AG04450 (cell line): ENCODE results near the gene CDC25A. TPM values are rescaled to one million over a fixed set of nuclear protein-coding genes. Genes with fewer than 3 reads are reported as not detected.

Source experiments
- CTCF ChIA-PET: fragments of 300-600, 350-600 bp; formaldehyde crosslinking; extraction: SDS; loops from one replicate; lab custom pipeline; 2022; ENCODE audit warnings: antibody characterized with exemption, inconsistent platforms; lab: Charles Lee
- POLR2A ChIA-PET: fragments of 350-600 bp; formaldehyde crosslinking; extraction: SDS; loops from one replicate; lab custom pipeline; 2021; ENCODE audit warnings: antibody characterized with exemption, inconsistent platforms; lab: Yijun Ruan, JAX
- DNase-seq: peaks from one replicate; pipeline ENCODE4 v3.0.0-alpha.2; 2011; ENCODE audit warnings: low read depth, low spot score
- H3K27ac ChIP-seq: one replicate; pipeline ENCODE4 v1.5.1; 2012; ENCODE audit warnings: low read depth, low read length, control low read depth
- H3K27me3 ChIP-seq: one replicate; pipeline ENCODE4 v1.6.0; 2012; ENCODE audit warnings: low read length; ENCODE audit not compliant: control insufficient read depth, insufficient read depth
- H3K4me3 ChIP-seq: 2 replicates; pipeline ENCODE4 v1.5.1; 2011; ENCODE audit warnings: mild to moderate bottlenecking, low read depth, low read length, control low read depth
- H3K9me3 ChIP-seq: 2 replicates; pipeline ENCODE4 v1.5.1; 2012; ENCODE audit warnings: low read length; ENCODE audit not compliant: control insufficient read depth, insufficient read depth
- CTCF ChIP-seq: IDR thresholded peaks from 2 replicates; pipeline ENCODE4 v1.5.1; 2011; ENCODE audit warnings: low read depth, low read length, control low read depth, inconsistent platforms
- polyA plus RNA-seq: library from polyadenylated mRNA; depleted of rRNA; stranded (reverse); fragments of >200 nt; gene quantifications from 2 replicates; pipeline ENCODE4 v1.2.3, GENCODE V29; 2011

Gene CDC25A
- polyA plus RNA-seq, 1 experiment = 2.1 TPM

DNA sequence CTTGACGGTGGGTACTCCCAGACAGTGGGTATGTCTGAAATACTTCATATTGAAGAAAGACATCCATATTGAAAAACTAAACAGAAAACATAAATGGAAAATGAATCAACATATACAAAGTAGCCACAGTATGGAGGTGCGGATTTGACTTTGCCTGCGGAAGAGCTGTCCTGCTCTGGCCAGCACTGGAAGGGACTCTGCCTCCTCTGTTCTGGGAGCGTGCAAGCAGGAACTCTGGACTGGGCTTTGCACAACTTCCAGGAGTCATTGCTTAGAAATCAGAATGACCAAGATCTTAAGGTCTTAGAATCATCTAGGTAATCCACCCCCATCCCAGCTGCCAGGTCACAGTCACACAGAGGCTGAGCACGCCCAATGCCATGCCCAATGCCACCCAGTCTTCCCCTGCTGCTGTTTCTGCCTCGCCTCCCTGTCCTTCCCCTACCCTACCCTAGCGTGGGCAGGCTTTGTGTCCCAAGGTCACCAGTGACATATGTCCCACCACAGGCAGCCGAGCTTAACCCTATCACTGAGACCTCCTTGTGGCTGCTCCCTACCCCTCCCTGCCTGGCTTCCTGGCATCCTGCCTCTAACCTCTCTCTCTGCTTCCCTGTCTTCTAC lies 36.3 kb downstream of the CDC25A start:
- Histone ChIP-seq H3K4me3 (no peak overlapping the region), H3K9me3 (no peaks in the 10 kb centered on the region), H3K27ac (no peak overlapping the region), H3K27me3 (no peaks in the 10 kb centered on the region)
- no peak for TF ChIP-seq CTCF
- ChIA-PET CTCF (interaction anchor here (0.6 to 3.7 kb wide), 23 partner anchors 8 to 327 kb away, joined by 3 to 29 read pairs (median 3); no protein-coding TSS in a partner anchor), POLR2A (interaction anchor here (0.7 to 1.5 kb wide), 5 partner anchors 63 to 314 kb away, joined by 3 to 11 read pairs (median 7); no protein-coding TSS in a partner anchor)
- no peak for DNase-seq

- POLR2A ChIA-PET = interaction anchor here (0.7 to 1.5 kb wide), 5 partner anchors 62 to 313 kb away, joined by 3 to 11 read pairs (median 7); no protein-coding TSS in a partner anchor
- H3K27ac ChIP-seq = no peak overlapping the region
These were observed 37.0 kb downstream of the CDC25A start for GRCh38 chr3:48151058-48151806.

DNA sequence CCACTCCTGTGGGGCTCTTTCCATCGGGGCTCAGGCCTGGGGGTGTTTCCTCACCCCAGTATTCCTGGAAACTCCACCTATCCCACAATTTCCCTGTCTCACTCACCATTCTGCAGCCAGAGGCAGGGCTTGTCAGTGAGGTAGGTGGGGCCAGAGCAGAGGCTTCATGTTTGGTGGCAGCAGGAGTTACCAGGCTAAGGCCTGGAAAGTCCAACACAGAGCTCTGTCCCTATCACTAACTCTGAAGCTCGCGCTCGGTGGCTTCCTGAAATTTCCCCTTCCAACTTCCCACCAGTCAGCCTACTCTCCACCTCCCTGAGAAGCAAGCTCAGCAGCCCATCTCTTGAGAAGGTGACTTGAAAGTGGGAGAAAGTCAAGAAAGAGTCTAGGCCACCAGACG lies 44.2 kb downstream of the CDC25A start:
- H3K27me3 ChIP-seq = no peaks in the 10 kb centered on the region

More at GRCh38 chr3:48151058-48151806, 37.0 kb downstream of the CDC25A start:
- TF ChIP-seq CTCF = peak; percentile 82
- H3K9me3 ChIP-seq = no peaks in the 10 kb centered on the region
- H3K4me3 ChIP-seq = no peak overlapping the region
- no peaks in the 10 kb centered on the region for H3K27me3 ChIP-seq
- CTCF ChIA-PET = interaction anchor here (0.6 to 3.7 kb wide), 35 partner anchors 9 to 326 kb away, joined by 3 to 29 read pairs (median 4); no protein-coding TSS in a partner anchor
- peak; percentile 66 for DNase-seq

GRCh38 chr3:48143567-48143966 lies 44.6 kb downstream of the CDC25A start:
- no peak for TF ChIP-seq CTCF
- Histone ChIP-seq H3K9me3 (peaks cover 2% of the 10 kb centered on the region; the same call in 1 of the 2 replicates), H3K27me3 (no peaks in the 10 kb centered on the region), H3K27ac (no peak overlapping the region), H3K4me3 (no peak overlapping the region)
- POLR2A ChIA-PET = no interaction called here
- CTCF ChIA-PET = no interaction called here
- DNase-seq = no peak

More for the DNA sequence above, 44.2 kb downstream of the CDC25A start:
- no peak for TF ChIP-seq CTCF
- Histone ChIP-seq H3K4me3 (no peak overlapping the region), H3K9me3 (no peaks in the 10 kb centered on the region; the same call in 1 of the 2 replicates), H3K27ac (no peak overlapping the region)
- ChIA-PET POLR2A (no interaction called here), CTCF (no interaction called here)
- no peak for DNase-seq
